AG08395 (cell line): ENCODE data around the gene ORAI2.
"Not testable (repeated sequence)": the region's sequence is repeated elsewhere in the genome, so short reads cannot be mapped to it uniquely, and the experiment has no call there.

Experiments used
- DNase-seq: peaks from one replicate; pipeline ENCODE4 v3.0.0; 2012; ENCODE audit warnings: mixed read lengths, low spot score

The ORAI2 gene

DNA sequence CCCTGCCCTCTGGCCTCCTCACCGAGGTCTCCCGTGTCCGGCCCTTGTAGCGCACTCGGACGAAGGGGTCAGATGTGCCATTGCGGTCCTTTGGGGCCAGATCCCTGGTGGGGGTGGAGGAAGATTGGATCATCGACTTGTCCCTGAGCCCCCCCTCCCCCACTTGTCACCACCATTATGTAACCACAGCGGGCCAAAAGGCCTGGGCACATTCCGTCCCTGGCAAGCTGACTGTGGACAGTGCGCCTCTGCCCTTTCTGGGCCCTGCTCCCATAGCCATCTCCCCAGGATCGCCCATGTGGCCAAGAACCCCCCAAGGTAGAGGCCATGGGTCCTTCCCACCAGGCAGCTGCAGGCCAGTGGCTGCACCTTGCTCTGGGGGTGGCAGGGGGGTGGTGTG, 69.8 kb downstream of the ORAI2 start:
- not testable (repeated sequence) for DNase-seq

DNA sequence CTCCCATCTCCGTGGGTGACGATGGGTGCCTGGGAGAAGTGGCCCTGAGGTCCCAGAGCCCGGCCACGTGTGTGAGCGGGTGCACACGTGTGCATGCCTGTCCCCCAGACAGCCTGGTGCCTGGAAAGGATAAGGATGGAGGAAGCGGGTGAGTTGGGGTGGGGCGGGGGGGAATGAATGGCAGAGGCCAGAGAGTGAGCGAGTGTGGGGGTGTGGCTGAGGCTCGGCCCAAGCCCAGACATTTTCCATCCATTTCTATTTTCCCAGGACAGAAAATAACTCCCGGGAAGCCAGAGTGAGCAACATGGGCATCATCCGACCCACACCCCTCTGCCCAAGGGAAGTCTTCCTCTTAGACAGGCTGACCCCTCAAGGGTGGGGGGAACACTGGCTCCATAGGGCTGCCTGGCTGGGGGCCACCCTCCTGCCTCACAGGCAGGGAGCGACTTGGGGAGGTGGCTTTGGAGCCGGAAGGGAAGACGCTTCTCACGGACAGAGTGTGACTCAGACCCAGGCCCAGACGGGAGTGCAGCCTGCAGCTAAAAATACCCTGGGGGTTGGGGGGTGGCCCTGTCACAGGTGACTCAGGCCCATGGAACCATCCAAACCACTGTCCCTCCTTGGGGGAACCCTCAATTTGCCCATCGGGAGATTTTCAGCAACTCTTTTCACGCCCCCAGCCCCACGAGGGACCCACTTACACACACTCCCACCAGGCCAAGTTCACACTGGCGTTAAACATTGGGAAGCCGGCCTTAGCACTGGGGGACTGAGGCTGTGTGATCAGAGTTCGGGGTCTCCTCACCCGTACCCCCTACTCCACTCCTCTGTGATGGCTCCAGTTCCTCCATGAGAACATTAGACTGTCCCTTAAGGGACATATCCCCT, 72.2 kb downstream of the ORAI2 start:
- DNase-seq = not testable (repeated sequence)
